ENCODE results near the gene COL13A1. TPM values are rescaled to one million over a fixed set of nuclear protein-coding genes. Genes with fewer than 3 reads are reported as not detected.

Gene COL13A1
- total RNA-seq, 4 donors from 2014 or later: 2.0 to 3.8 TPM; not detected in 2

- Histone ChIP-seq H3K36me3 (no peaks in the 10 kb centered on the region), H3K27me3 (no peaks in the 10 kb centered on the region), H3K9me3 (no peaks in the 10 kb centered on the region), H3K4me1 (peaks cover 8 to 33% (median 17%) of the 10 kb centered on the region in 3 donors), H3K27ac (no peak overlapping the region), H3K4me3 (no peak overlapping the region)
- intact Hi-C loops (cut with DNase I): no loop called here
- no peak for DNase-seq
- TF ChIP-seq, protein P1, sequence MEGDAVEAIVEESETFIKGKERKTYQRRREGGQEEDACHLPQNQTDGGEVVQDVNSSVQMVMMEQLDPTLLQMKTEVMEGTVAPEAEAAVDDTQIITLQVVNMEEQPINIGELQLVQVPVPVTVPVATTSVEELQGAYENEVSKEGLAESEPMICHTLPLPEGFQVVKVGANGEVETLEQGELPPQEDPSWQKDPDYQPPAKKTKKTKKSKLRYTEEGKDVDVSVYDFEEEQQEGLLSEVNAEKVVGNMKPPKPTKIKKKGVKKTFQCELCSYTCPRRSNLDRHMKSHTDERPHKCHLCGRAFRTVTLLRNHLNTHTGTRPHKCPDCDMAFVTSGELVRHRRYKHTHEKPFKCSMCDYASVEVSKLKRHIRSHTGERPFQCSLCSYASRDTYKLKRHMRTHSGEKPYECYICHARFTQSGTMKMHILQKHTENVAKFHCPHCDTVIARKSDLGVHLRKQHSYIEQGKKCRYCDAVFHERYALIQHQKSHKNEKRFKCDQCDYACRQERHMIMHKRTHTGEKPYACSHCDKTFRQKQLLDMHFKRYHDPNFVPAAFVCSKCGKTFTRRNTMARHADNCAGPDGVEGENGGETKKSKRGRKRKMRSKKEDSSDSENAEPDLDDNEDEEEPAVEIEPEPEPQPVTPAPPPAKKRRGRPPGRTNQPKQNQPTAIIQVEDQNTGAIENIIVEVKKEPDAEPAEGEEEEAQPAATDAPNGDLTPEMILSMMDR (IDR thresholded peaks at IDR 0.05): no peak
- TF ChIP-seq POLR2A (IDR thresholded peaks at IDR 0.05): no peak
- WGBS, 2 donors: 87% methylated on average over 5 to 6 of the region's 6 CpGs
These were observed 106.4 kb downstream of the COL13A1 start for GRCh38 chr10:69908124-69908523.

GRCh38 chr10:69910561-69910960 is 108.9 kb downstream of the COL13A1 start:
- H3K9me3 ChIP-seq: no peaks in the 10 kb centered on the region
- H3K4me3 ChIP-seq: no peak overlapping the region
- TF ChIP-seq, protein P1 (IDR thresholded peaks at IDR 0.05): no peak
- TF ChIP-seq POLR2A (IDR thresholded peaks at IDR 0.05): no peak
- peak overlapping the region in 3 of 4 donors; percentile 57 to 75 (median 65) for H3K27ac ChIP-seq
- H3K4me1 ChIP-seq: peaks cover 8 to 46% (median 17%) of the 10 kb centered on the region in 3 donors
- H3K36me3 ChIP-seq: no peaks in the 10 kb centered on the region
- WGBS, 2 donors: 84 to 92% methylated on average over 5 of the region's 5 CpGs
- no peak for DNase-seq
- H3K27me3 ChIP-seq: peaks cover 0 to 11% (median 0%) of the 10 kb centered on the region in 4 donors
- intact Hi-C loops (cut with DNase I): loop anchor here (10.0 kb wide), 2 partner anchors 106 to 256 kb away; partner anchors contain the start of gene COL13A1

GRCh38 chr10:69911613-69912528 is 110.2 kb downstream of the COL13A1 start:
- DNase-seq: no peak
- 52 to 54% methylated on average over 13 to 16 of the region's 18 CpGs for WGBS, 2 donors
- Histone ChIP-seq H3K4me1 (peaks cover 8 to 46% (median 17%) of the 10 kb centered on the region in 3 donors), H3K27ac (peak overlapping the region; percentile 20 to 75 (median 61)), H3K27me3 (peaks cover 0 to 11% (median 0%) of the 10 kb centered on the region in 4 donors), H3K4me3 (no peak overlapping the region), H3K36me3 (no peaks in the 10 kb centered on the region), H3K9me3 (no peaks in the 10 kb centered on the region)
- TF ChIP-seq, protein P1 (IDR thresholded peaks at IDR 0.05): no peak
- no peak for TF ChIP-seq POLR2A (IDR thresholded peaks at IDR 0.05)
- intact Hi-C loops (cut with DNase I): loop anchor here (10.0 kb wide), 2 partner anchors 107 to 257 kb away; partner anchors contain the start of gene COL13A1

DNA sequence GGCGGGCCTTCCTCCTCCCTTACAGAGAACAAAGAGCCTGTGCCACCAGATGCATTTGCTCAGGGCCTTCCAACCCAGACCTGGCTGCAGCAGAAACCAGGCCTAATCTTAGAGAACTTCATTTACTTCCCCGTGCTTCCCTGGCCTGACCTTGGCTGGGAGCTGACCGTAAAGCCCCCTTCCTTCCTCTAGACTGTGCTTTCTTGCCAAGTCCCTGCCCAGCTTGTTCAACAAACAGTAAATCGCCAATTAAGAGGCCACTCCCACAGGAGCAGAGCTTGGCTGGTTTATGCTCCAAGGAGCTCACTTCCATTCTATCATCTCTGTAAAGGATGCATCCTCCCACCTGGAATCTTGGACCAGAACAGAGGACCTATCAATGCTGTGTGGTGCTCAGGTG is 110.9 kb downstream of the COL13A1 start:
- Histone ChIP-seq H3K27ac (peak overlapping the region in 3 of 4 donors; percentile 57 to 75 (median 65)), H3K27me3 (peaks cover 0 to 12% (median 0%) of the 10 kb centered on the region in 4 donors), H3K36me3 (no peaks in the 10 kb centered on the region), H3K4me1 (peaks cover 8 to 46% (median 17%) of the 10 kb centered on the region in 3 donors), H3K4me3 (no peak overlapping the region), H3K9me3 (no peaks in the 10 kb centered on the region)
- intact Hi-C loops (cut with DNase I): loop anchor here (10.0 kb wide), 2 partner anchors 108 to 258 kb away; partner anchors contain the start of gene COL13A1
- TF ChIP-seq, protein P1 (IDR thresholded peaks at IDR 0.05): no peak
- TF ChIP-seq POLR2A (IDR thresholded peaks at IDR 0.05): no peak
- WGBS, 2 donors: 40 to 49% methylated on average over 1 to 2 of the region's 4 CpGs
- no peak for DNase-seq

Data from esophagus squamous epithelium (tissue), 5 donors.